HG03108 (cell line): ENCODE results near the gene YPEL5.
"Not testable (repeated sequence)": the region's sequence is repeated elsewhere in the genome, so short reads cannot be mapped to it uniquely, and the experiment has no call there.

Experiments used
- ATAC-seq: cut with Tn5 transposase; IDR thresholded peaks from one replicate; pipeline ENCODE4 v1.9.1; 2021; ENCODE audit warnings: moderate library complexity; ENCODE audit not compliant: unreplicated experiment

The YPEL5 gene

GRCh38 chr2:30136764-30137444 lies 9.9 kb upstream of the YPEL5 start:
- no peak for ATAC-seq

GRCh38 chr2:30139131-30139870 lies 7.5 kb upstream of the YPEL5 start:
- ATAC-seq = peak; percentile 50

GRCh38 chr2:30141136-30141535 lies 5.7 kb upstream of the YPEL5 start:
- ATAC-seq = no peak

GRCh38 chr2:30144260-30144659 lies 2.5 kb upstream of the YPEL5 start:
- no peak for ATAC-seq

- ATAC-seq = not testable (repeated sequence)
Measured at GRCh38 chr2:30144951-30145350, 1.9 kb upstream of the YPEL5 start.

- no peak for ATAC-seq
Measured at GRCh38 chr2:30145826-30146336, 926 bp upstream of the YPEL5 start.

- ATAC-seq = peak; percentile 1
Measured at GRCh38 chr2:30147196-30147714, 448 bp downstream of the YPEL5 start.

GRCh38 chr2:30147715-30148610 lies 1.2 kb downstream of the YPEL5 start:
- peak; percentile 18 for ATAC-seq

GRCh38 chr2:30148850-30149249 lies 2.0 kb downstream of the YPEL5 start:
- no peak for ATAC-seq

- ATAC-seq = no peak
Measured at GRCh38 chr2:30149513-30149912, 2.7 kb downstream of the YPEL5 start.

- ATAC-seq = no peak
Measured at GRCh38 chr2:30149976-30150375, 3.2 kb downstream of the YPEL5 start.

- ATAC-seq = no peak
Measured at GRCh38 chr2:30150786-30151185, 4.0 kb downstream of the YPEL5 start.

GRCh38 chr2:30152385-30152784 lies 5.6 kb downstream of the YPEL5 start:
- no peak for ATAC-seq

- ATAC-seq = no peak
Measured at GRCh38 chr2:30155202-30155601, 8.4 kb downstream of the YPEL5 start.

GRCh38 chr2:30155889-30156658 lies 9.3 kb downstream of the YPEL5 start:
- ATAC-seq = no peak

GRCh38 chr2:30157616-30158015 lies 10.8 kb downstream of the YPEL5 start:
- ATAC-seq = no peak

GRCh38 chr2:30159766-30160165 lies 13.0 kb downstream of the YPEL5 start:
- ATAC-seq = no peak

GRCh38 chr2:30161929-30162706 lies 15.3 kb downstream of the YPEL5 start:
- no peak for ATAC-seq

GRCh38 chr2:30162806-30163205 lies 16.0 kb downstream of the YPEL5 start:
- ATAC-seq = no peak
